K562 (cell line): ENCODE results near the gene IL4R. TPM values are rescaled to one million over a fixed set of nuclear protein-coding genes. Genes with fewer than 3 reads are reported as not detected.
A peak's percentile ranks its signal among the peaks of the same experiment; 100 is the strongest.

Experiments
- DIDO1 ChIP-seq: fragments of 450-650 bp; IDR thresholded peaks from 2 replicates; pipeline ENCODE4 v1.6.1; 2016; ENCODE audit warnings: low read depth, missing biosample characterization, missing genetic modification characterization
- EGR1 ChIP-seq: fragments of 450-650 bp; conservative IDR thresholded peaks from 2 replicates; pipeline ENCODE4 v1.6.1; 2017; ENCODE audit warnings: mild to moderate bottlenecking
- HDAC2 ChIP-seq: fragments of 450-650 bp; IDR thresholded peaks from 2 replicates; pipeline ENCODE4 v1.6.1; 2016; ENCODE audit warnings: mild to moderate bottlenecking
- HDAC6 ChIP-seq: IDR thresholded peaks from 2 replicates; pipeline ENCODE4 v1.6.1; 2012; ENCODE audit warnings: low read depth, mild to moderate bottlenecking, control low read depth, inconsistent platforms, low read length, moderate library complexity
- KDM1A ChIP-seq, 2 experiments: fragments of 450-650 bp; IDR thresholded peaks; 2 replicates each; pipeline ENCODE4 v1.6.1; 2016; ENCODE audit warnings: mild to moderate bottlenecking in 2 of 2
- L3MBTL2 ChIP-seq: fragments of 450-650 bp; IDR thresholded peaks from 2 replicates; pipeline ENCODE4 v1.6.1; 2016; ENCODE audit warnings: mild to moderate bottlenecking, moderate library complexity
- MEIS2 ChIP-seq: fragments of 450-650 bp; IDR thresholded peaks from 2 replicates; pipeline ENCODE4 v1.6.1; 2014; ENCODE audit warnings: mild to moderate bottlenecking; ENCODE audit not compliant: partially characterized antibody
- PHF21A ChIP-seq: fragments of 450-650 bp; IDR thresholded peaks from 2 replicates; pipeline ENCODE4 v1.6.1; 2017; ENCODE audit warnings: low read depth, borderline replicate concordance
- RBBP5 ChIP-seq: fragments of 200-600 bp; sonication (generic); IDR thresholded peaks from 2 replicates; pipeline ENCODE4 v1.6.1; 2012; ENCODE audit warnings: borderline replicate concordance, mild to moderate bottlenecking, low read length, control low read depth, inconsistent platforms; ENCODE audit not compliant: insufficient read depth, poor library complexity, severe bottlenecking
- RBM14 ChIP-seq: fragments of 200-400 bp; formaldehyde crosslinking; IDR thresholded peaks from 2 replicates; pipeline ENCODE4 v1.6.1; 2018; ENCODE audit warnings: low read depth, mild to moderate bottlenecking, low read length, moderate library complexity, borderline replicate concordance; ENCODE audit not compliant: insufficient read depth
- SNIP1 ChIP-seq: fragments of 450-650 bp; IDR thresholded peaks from 2 replicates; pipeline ENCODE4 v1.7.1; 2017; ENCODE audit warnings: low read depth, mild to moderate bottlenecking
- ZNF699 ChIP-seq: fragments of 250-450 bp; sonication (Bioruptor Pico); IDR thresholded peaks from 2 replicates; pipeline ENCODE4 v1.8.0; 2021; ENCODE audit warnings: mild to moderate bottlenecking, moderate library complexity; ENCODE audit not compliant: insufficient replicate concordance
- ZNF77 ChIP-seq: fragments of 250-450 bp; sonication (Bioruptor Pico); IDR thresholded peaks from 2 replicates; pipeline ENCODE4 v1.5.0; 2020
- polyA plus RNA-seq, 8 experiments: library from polyadenylated mRNA; depleted of rRNA in 4 of 8; stranded (reverse) in 5 of 8; unstranded in 3 of 8; fragments of >200 nt; fragmentation: Nextera tagmentation in 2 of 8; fragmentation: Illumina TruSeq in 1 of 8; extraction: Ambion mirVana in 2 of 8; extraction: Trizol in 1 of 8; gene quantifications; 2 replicates each; pipeline versions ENCODE4 v1.2.1 to v1.2.3, GENCODE V29; 2011 to 2014; ENCODE audit warnings: inconsistent platforms in 1 of 8, missing spikeins in 1 of 8
- total RNA-seq, 7 experiments: library from RNA; depleted of rRNA in 6 of 7; stranded (reverse); fragments of >200 nt in 6 of 7; fragmentation: Illumina TruSeq in 2 of 7; extraction: Trizol in 2 of 7; gene quantifications; 2 replicates each; pipeline versions ENCODE4 v1.2.1 to v1.2.3, GENCODE V29; 2011 to 2021; ENCODE audit warnings: low replicate concordance in 1 of 7
- TF ChIP-seq, protein P1 (sequence below), 2 experiments: fragments of 450-650 bp in 1 of 2; sonication (generic) in 1 of 2; formaldehyde crosslinking in 1 of 2; IDR thresholded peaks in 1 of 2; conservative IDR thresholded peaks in 1 of 2; 2 replicates each; pipeline versions ENCODE4 v1.6.1 to v1.8.1; 2016 to 2023; ENCODE audit warnings: mild to moderate bottlenecking in 2 of 2, moderate library complexity in 2 of 2, inconsistent platforms in 1 of 2, missing genetic modification reagents in 1 of 2
- TF ChIP-seq, protein P2 (sequence below): sonication (generic); formaldehyde crosslinking; IDR thresholded peaks from 2 replicates; pipeline ENCODE4 v1.8.0; 2022; ENCODE audit warnings: mild to moderate bottlenecking, missing genetic modification reagents
- TF ChIP-seq, protein P3 (sequence below): fragments of 250-450 bp; sonication (Bioruptor Pico); IDR thresholded peaks from 2 replicates; pipeline ENCODE4 v1.9.0; 2021; ENCODE audit warnings: mild to moderate bottlenecking
- TF ChIP-seq, protein P4 (sequence below): fragments of 450-650 bp; IDR thresholded peaks from 2 replicates; pipeline ENCODE4 v1.6.1; 2016
- TF ChIP-seq, protein P5 (sequence below): fragments of 250-450 bp; sonication (Bioruptor Pico); IDR thresholded peaks from 2 replicates; pipeline ENCODE4 v1.8.0; 2021; ENCODE audit warnings: moderate library complexity, mild to moderate bottlenecking, inconsistent platforms
- TF ChIP-seq, protein P6 (sequence below), 2 experiments: fragments of 250-450 bp in 1 of 2; fragments of 450-650 bp in 1 of 2; sonication (Bioruptor Pico) in 1 of 2; IDR thresholded peaks; 2 replicates each; pipeline versions ENCODE4 v1.6.1 to v1.8.0; 2016 to 2021; ENCODE audit warnings: mild to moderate bottlenecking in 2 of 2, moderate library complexity in 2 of 2, missing compliant biosample characterization in 1 of 2, missing genetic modification characterization in 1 of 2
- TF ChIP-seq, protein P7 (sequence below), 2 experiments: IDR thresholded peaks; 2 replicates each; pipeline ENCODE4 v1.6.1; 2011; ENCODE audit warnings: borderline replicate concordance in 1 of 2, control low read depth in 1 of 2, low read depth in 1 of 2, low read length in 1 of 2, mild to moderate bottlenecking in 1 of 2, mixed read lengths in 1 of 2, moderate library complexity in 1 of 2; ENCODE audit not compliant: insufficient read depth in 1 of 2, insufficient read length in 1 of 2, poor library complexity in 1 of 2, severe bottlenecking in 1 of 2; ENCODE audit errors: extremely low read depth in 1 of 2

IL4R gene
- total and polyA plus RNA-seq, 9 of the 15 experiments (the other 6 are each of a cell fraction or from before 2014, with no cell fraction given), result 0.17 to 5.8 (median 3.3) TPM

DNA sequence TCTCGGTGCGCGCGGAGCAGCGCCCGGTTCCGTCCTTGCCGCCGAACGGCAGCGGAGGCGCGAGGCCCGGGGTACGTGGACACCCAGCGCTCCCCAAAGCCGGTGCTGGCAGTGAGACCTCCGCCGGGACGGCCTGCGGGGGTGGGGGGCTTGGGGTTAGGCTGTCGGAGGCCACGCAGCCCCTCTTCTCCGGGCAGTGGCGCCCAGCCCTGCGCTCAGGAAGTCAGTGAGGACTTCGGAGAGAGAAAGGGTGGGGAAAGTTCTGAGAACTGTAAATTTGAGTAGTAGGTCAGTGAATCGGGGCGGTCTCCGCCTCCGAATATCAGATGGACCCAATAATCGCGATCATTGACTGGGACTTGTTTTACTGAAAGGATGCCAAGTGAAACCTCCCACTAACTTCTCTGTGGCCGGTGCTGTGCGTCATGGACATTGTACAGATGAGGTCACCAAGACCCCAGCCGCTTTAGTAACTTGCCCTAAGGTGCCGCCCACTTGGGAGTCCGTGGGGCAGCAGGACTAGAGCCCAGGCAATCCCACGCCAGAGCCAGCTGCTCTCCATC lies 468 bp downstream of the IL4R start (continued):
- TF ChIP-seq, protein P1, sequence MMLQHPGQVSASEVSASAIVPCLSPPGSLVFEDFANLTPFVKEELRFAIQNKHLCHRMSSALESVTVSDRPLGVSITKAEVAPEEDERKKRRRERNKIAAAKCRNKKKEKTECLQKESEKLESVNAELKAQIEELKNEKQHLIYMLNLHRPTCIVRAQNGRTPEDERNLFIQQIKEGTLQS (IDR thresholded peaks at IDR 0.05), result peak; percentile 62; the same call in 1 of the 2 replicates
- TF ChIP-seq, protein P1 (CRISPR knock-in tag; conservative IDR thresholded peaks at IDR 0.05), result no peak
- TF ChIP-seq ZNF699, result no peak
- TF ChIP-seq, protein P2, sequence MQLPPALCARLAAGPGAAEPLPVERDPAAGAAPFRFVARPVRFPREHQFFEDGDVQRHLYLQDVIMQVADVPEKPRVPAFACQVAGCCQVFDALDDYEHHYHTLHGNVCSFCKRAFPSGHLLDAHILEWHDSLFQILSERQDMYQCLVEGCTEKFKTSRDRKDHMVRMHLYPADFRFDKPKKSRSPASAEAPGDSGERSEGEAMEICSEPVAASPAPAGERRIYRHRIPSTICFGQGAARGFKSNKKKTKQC, result no peak
- TF ChIP-seq KDM1A (IDR thresholded peaks at IDR 0.05), result 0 out of 4 replicates have a peak, but pooled peaks of 1 of the 2 experiments have one; percentile 8
- 0 out of 2 replicates have a peak, but pooled peaks have one; percentile 23 for TF ChIP-seq HDAC6
- no peak for TF ChIP-seq HDAC2
- TF ChIP-seq L3MBTL2, result 0 out of 2 replicates have a peak, but pooled peaks have one; percentile 48
- TF ChIP-seq, protein P3, sequence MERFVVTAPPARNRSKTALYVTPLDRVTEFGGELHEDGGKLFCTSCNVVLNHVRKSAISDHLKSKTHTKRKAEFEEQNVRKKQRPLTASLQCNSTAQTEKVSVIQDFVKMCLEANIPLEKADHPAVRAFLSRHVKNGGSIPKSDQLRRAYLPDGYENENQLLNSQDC (CRISPR knock-in tag), result no peak
- TF ChIP-seq, protein P4, sequence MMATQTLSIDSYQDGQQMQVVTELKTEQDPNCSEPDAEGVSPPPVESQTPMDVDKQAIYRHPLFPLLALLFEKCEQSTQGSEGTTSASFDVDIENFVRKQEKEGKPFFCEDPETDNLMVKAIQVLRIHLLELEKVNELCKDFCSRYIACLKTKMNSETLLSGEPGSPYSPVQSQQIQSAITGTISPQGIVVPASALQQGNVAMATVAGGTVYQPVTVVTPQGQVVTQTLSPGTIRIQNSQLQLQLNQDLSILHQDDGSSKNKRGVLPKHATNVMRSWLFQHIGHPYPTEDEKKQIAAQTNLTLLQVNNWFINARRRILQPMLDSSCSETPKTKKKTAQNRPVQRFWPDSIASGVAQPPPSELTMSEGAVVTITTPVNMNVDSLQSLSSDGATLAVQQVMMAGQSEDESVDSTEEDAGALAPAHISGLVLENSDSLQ, result peak; percentile 15; the same call in 1 of the 2 replicates
- TF ChIP-seq MEIS2, result peak; percentile 31
- TF ChIP-seq RBM14, result no peak
- TF ChIP-seq PHF21A, result 0 out of 2 replicates have a peak, but pooled peaks have one; percentile 42
- TF ChIP-seq, protein P5, sequence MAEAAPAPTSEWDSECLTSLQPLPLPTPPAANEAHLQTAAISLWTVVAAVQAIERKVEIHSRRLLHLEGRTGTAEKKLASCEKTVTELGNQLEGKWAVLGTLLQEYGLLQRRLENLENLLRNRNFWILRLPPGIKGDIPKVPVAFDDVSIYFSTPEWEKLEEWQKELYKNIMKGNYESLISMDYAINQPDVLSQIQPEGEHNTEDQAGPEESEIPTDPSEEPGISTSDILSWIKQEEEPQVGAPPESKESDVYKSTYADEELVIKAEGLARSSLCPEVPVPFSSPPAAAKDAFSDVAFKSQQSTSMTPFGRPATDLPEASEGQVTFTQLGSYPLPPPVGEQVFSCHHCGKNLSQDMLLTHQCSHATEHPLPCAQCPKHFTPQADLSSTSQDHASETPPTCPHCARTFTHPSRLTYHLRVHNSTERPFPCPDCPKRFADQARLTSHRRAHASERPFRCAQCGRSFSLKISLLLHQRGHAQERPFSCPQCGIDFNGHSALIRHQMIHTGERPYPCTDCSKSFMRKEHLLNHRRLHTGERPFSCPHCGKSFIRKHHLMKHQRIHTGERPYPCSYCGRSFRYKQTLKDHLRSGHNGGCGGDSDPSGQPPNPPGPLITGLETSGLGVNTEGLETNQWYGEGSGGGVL (CRISPR knock-in tag), result no peak
- 0 out of 2 replicates have a peak, but pooled peaks have one; percentile 40 for TF ChIP-seq EGR1
- no peak for TF ChIP-seq SNIP1
- no peak for TF ChIP-seq ZNF77 (CRISPR knock-in tag)
- TF ChIP-seq, protein P6, sequence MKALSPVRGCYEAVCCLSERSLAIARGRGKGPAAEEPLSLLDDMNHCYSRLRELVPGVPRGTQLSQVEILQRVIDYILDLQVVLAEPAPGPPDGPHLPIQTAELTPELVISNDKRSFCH (CRISPR knock-in tag; IDR thresholded peaks at IDR 0.05), result no peak
- TF ChIP-seq, protein P6 (tag; IDR thresholded peaks at IDR 0.05), result no peak
- no peak for TF ChIP-seq DIDO1
- TF ChIP-seq RBBP5, result peak; percentile 10
- TF ChIP-seq, protein P7, sequence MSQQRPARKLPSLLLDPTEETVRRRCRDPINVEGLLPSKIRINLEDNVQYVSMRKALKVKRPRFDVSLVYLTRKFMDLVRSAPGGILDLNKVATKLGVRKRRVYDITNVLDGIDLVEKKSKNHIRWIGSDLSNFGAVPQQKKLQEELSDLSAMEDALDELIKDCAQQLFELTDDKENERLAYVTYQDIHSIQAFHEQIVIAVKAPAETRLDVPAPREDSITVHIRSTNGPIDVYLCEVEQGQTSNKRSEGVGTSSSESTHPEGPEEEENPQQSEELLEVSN (IDR thresholded peaks at IDR 0.05; ENCODE audit: borderline replicate concordance in 1 of 2, extremely low read depth in 1 of 2, insufficient read depth in 1 of 2, insufficient read length in 1 of 2, low read depth in 1 of 2, low read length in 1 of 2, poor library complexity in 1 of 2, severe bottlenecking in 1 of 2), result peak in 1 of 2 experiments; percentile 62
